Limb (tissue), 2 donors: ENCODE data around the gene WDR1.
A peak's percentile ranks its signal among the peaks of the same experiment; 100 is the strongest.

Experiments used
- DNase-seq, 2 donors: peaks; one replicate each; pipeline ENCODE4 v3.0.0-alpha.2; 2016; ENCODE audit errors: extremely low spot score in 2 of 2

The WDR1 gene

DNA sequence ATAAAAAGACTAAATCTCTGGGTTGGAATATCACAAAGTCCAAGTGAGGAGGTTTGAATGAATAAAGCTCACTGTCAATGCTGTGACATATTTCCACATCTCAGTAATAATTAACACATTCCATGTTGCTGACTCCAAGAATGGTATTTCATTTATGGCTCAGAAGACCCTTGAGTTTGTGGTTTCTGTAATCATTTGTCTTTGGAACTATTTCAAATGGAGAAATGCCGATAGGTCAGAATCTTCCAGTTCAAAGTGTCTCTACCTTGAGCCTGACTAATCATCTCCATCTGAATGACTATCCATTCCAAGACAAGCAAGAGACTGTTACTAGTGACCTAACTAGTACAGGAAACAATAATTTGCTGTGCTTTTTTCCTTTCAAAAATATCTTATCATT is 71.1 kb downstream of the WDR1 start:
- DNase-seq, result no peak

DNA sequence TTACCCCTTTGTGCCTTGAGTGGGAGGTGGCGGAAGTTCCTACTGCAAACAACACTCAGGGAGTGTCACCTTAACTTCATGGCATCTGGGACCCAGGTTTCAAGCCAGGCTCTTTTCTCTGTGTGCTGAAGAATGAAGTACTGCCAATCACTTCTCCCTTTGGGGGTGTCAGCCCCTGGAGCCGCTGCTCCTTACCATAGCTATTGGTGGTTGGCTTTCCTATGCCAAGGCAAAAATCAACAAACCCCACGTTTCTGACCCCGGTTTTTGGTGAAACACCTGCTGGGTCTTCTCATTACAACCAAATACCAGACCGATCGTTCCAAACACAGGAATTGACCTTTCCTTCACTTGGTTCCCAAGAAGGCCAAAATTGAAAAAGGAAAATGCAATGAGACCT is 75.6 kb downstream of the WDR1 start:
- peak in 1 of 2 donors; percentile 14 for DNase-seq

DNA sequence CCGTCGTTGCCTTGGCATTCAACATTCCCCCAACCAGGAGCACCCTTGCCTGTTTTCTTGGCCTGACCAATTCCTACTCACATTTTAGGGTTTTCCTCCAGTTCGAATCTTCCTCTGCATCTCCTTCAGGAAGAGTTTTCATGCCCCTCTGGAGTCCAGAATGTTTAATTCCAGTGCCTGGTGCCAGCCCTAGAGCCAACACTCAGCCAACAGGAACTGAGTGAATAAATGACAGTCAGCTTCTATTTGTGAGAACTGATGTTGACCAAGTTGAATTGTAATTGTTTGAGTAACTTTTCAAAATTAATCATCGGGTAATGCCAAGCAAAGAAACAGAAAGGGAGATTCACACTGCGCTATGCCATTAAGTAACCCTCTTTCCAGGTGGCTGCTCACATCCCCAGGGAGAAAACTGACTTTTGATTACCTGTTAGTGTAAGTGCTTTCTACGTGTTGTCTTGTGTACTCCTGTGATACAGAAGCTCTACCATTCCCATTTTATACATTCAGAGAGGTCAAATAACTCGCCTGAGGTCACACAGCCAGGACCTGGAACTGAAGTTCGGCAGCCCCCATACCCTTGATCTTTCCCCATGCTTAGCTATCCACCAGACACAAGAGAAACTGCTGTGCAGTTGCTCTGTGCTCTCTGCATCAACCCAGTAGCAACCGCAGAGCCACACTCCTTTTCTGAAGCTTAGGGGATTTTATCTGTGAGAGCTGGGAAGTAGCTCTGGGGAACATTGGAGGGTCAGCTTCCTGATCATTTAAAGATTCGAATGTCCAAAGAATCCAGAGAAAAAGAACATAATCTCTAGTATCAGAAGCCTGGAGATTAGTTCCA is 76.3 kb downstream of the WDR1 start:
- DNase-seq, result peak in 1 of 2 donors; percentile 12

DNA sequence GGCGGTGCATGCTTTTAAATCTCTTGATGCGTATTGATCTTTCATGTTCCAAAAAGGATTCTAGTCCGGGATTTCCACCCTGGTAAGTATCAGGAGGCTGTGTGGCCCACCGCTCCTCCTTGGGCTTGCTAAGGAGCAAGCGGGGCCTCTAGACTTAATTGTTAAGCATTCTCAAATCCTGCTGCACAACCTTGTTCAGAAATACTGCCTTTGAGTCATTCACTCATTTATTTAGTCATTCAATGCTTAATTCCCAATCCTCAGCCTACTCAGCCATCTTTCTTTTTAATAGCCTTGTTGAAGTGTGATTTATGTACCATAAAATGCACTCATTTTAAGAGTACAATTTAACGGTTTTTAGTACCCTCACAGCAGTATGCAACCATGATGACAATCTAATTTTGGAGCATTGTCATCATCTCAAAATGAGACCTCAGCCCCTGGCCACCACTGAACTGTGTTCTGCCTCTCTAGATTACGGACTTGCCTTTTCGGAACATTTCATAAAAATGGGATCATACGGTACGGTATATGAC is 79.7 kb downstream of the WDR1 start:
- peak in 1 of 2 donors; percentile 10 for DNase-seq

DNA sequence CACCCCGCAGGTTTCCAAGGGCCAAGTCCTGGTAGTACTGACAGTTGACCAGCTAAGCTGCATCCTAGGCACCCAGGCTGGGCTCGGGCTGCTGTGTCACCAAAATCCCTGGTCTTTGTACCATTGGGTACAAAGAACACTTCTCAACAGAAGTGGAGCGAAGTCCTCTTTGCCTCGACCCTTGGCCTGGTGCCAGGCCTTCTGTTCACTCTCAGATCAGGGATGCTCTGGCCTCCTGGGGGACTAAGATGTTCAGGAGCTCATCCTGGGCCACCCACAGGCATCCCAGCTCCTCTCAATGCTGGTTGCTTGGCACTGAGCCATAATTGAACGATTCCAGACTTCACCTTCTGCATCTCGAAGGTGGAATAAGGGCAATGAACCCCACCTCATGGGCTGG is 81.5 kb downstream of the WDR1 start:
- no peak for DNase-seq

DNA sequence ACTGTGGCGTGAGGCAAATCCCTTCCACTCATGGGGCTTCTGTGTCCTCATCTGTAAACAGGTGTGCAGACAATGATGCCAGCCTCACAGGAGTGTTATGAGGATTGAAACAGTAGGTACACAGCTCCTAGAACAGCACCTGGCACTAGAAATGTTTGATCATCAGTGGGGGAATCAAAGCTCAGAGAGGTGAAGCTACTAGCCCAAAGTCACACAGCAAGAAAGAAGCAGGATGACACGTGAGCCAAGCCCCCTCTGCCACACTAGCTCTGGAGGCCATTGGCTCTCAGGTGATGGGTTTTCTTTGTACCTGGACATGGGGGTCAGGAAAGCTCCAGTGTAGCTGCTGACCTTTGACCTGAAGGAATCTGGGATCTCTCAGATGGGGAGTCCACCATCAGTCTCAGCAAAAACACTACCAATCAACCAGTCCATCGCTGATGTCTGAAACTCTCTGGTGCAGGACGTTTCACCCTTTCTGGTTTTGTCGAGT is 81.9 kb downstream of the WDR1 start:
- DNase-seq, result no peak

DNA sequence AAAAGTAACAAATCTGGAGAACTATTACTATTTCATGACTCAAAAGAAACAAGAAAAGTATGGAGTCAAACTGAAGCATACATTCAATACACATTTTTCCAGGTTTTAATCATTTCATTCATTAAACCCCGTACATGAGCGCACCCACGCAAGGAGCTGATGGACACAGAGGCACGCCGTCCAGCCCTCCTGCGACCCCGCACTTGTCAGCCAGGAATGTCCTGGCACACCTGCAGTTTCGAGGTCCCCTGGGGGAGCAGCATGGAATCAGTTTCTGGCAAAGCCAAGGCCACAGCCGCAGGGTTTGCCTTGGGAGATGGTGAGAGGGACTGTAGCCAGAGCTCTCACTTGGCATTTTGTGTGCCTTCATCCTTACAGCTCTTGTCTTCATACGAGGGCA is 82.5 kb downstream of the WDR1 start:
- DNase-seq, result no peak

DNA sequence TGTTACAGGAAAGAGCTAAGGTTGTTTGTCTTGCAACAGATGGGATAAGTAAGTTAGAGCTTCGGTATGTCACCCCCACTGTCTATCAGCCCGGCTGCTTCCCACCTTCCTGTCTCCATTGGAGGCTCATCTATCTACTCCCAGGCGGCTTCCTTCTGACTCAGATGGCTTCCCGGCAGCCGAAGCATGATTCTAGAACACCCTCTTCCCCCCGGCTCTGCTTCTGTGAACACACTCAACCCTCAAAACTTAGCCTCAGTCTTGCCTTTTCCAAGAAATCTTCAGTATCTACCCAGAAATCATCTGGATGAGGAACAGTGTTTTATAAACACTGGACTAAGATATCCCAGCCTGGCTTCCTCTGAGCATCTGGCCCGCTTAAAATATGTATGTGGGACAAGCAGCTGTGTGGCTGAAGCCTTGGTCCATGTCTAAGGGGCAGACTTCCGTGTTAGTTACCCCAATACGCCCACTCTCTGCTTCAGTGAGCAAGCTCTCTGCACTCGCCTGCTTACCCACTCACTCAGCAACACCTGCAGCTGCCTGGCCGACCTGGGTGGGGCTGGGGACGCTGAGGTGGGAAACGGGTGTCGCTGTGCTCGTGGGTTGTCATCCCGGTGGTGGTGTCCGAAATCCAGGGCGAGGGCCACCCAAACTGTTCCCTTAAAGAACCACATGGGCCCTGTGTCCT is 83.3 kb downstream of the WDR1 start:
- no peak for DNase-seq

DNA sequence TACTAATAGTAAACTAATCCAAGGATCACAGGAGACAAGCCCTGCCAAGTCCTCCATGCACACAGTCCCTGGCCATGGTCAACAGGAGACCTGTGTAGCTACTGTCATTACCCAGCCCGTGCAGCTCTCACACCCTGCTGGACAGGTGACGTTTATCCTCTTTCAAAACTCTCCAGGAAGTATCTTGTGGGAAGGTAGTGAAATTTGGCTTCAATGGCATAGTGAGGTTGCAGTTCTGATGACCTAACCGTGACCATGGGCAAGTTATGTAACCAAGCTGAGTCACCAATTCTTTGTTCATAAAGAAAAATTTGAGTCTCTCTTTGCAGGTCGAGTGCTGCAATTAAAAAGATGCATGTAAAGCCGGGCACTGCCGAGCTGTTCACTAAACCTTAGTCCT is 84.0 kb downstream of the WDR1 start:
- no peak for DNase-seq

DNA sequence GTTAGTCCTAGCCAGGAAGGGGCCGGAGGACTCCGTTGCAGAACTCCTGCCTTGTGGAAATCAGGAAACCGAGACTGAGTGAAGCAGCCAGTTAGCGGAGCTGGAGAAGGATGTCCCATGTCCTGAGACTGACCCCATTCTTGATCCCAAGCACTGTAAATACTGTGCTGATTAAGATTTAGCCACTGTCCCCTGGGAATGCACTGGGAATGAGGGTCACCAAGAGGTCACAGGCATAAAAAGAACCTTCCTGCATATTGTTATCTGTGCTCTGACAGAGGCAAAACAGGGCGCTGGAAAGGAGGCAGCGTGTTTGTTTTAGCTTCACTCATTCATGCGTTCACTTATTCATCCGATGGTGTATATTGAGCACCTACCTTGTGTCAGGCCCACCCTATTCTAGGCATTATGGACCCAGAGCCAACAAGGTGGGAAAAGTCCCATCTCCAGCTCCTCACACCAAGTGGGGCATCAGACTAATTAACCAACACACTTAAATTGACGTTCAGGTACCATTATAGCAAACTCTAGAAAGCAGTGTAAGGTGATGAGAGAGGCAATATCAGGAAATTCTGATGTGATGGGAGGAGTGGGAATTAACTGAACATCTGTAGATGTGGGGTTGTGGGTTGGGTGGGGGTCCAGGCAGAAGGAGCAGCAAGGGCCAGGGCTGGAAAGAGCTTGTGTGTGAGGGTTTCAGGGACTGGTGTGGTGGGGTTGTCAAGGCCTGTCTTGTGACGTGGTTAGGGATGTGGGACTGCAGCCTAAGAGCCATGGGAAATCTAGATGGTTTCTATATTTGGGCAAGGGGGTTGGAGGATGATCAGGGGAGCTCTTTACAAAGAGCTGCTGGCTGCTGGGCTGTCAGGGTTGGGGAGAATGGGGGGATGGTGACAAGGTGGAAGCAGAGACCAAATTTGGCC is 84.7 kb downstream of the WDR1 start:
- DNase-seq, result no peak

DNA sequence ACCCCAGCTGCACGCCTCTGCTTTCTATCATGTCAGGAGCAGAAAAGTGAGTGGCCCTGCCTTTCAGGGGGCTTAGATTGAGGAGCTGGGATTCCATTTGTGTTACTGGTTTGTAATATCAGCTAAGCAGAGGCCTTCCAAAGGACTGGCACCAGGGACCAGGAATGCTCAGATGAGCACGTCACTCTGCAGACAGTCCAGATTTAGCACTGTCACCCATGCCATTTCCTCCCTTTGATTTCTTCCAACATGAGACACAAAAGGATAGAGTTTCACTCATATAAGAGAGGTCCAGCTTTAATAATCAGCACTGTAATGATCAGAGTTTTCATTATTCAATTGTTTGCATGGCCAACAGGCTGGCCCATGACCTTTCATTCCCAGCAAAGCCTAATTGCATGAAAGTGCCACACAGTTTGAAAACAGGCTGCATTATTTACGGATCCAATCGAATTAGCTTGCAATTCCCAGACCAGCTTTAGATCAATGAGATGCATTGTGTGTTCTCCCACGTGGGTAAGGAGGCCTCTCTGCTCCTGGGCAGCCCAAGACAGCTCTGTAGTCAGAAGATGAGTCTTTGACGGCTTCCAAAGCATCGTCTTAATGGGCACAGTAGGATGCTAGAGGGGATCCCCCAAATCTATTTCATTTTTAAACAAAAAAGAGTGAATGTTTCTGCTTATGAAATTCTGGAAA is 85.5 kb downstream of the WDR1 start:
- no peak for DNase-seq

DNA sequence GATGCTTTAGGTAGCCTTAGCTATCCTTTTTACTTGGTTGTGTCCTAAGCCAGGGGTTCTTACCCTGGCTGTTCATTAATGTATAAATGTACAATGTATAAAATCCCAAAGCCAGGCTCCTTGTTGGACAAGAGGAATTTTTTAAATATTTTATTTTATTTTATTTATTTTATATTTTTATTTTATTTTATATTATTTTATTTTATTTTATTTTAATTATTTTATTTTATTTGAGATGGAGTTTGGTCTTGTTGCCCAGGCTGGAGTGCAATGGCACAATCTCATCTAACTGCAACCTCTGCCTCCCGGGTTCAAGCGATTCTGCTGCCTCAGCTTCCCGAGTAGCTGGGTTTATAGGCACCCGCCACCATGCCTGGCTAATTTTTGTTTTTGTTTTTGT is 87.2 kb downstream of the WDR1 start:
- no peak for DNase-seq

DNA sequence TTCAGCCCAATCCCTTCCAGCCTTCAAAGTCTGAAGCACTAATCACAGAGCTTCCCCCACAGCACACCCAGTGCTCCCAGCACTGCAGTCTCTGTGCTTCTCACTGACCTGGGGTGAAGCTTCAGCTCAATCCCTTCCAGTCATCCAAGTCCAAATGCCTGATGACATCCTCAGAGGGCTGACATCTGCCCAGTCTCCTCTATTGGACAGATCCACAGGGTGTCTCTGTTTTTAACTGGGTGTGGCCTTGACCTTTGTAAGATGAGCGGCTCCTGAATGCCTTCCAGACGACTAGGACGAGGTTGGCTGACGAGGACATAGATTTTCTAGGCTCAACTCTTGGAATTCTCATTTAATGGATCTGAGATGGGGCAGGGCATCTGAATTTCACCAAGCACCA is 87.7 kb downstream of the WDR1 start:
- DNase-seq, result no peak

DNA sequence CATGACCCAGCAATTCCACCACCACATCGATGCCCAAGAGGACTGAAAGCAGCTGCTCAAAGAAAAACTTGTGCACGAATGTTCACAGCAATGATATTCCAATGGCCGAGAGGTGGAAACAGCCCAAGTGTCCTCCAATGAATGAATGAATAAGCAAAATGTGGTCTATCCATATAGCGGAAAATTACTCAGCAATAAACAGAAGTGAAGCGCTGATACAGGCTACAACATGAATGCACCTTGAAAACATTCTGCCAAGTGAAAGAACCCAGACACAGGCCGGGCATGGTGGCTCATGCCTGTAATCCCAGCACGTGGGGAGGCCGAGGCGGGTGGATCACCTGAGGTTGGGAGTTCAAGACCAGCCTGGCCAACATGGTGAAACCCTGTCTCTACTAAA is 90.1 kb downstream of the WDR1 start:
- no peak for DNase-seq

DNA sequence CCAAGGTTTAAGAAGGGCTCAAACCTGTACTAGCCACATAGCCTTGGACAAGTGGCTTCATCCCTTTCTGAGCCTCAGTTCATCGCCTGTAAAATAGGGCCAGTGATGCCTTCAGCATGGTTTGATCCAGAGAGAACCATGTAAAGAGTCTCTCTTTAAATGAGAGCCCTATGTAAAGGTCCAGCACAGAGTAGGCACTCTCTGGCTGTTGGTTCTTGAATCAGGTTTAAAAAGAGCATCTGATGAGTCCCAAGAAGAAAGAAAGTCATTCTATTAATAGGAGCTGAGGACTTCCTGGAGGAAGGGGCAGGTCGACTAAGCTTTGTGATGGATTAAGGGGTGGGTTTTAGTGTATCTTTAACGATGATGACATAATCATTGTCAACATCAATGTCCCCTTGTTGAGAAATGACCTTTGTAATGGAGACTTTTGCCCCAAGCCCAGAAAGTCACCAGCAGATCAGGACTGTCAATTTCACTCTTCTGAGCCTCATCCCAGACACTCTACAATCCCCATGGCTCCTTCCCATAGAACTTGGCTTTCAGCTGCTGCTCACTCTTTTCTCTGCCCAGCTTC is 91.3 kb downstream of the WDR1 start:
- no peak for DNase-seq
